MM.1S (cell line): Measurements from ENCODE around the gene DHRS1.
A peak's percentile ranks its signal among the peaks of the same experiment; 100 is the strongest.

Experiments used
- DNase-seq: peaks from one replicate; pipeline ENCODE4 v3.0.0-alpha.2; 2015
- H2AFZ ChIP-seq: fragments of 300-600 bp; sonication (generic); 2 replicates; pipeline ENCODE4 v1.6.0; 2016; ENCODE audit warnings: antibody characterized with exemption, low read length
- H3F3A ChIP-seq: fragments of 300-600 bp; sonication (generic); 2 replicates; pipeline ENCODE4 v1.6.1; 2016; ENCODE audit warnings: mild to moderate bottlenecking, antibody characterized with exemption, low read length, moderate library complexity, mixed read lengths; ENCODE audit not compliant: insufficient read depth
- H3K27ac ChIP-seq: fragments of 300-600 bp; sonication (generic); 2 replicates; pipeline ENCODE4 v1.5.1; 2016; ENCODE audit warnings: mild to moderate bottlenecking, low read length
- H3K27me3 ChIP-seq: fragments of 300-600 bp; sonication (generic); replicated peaks from 2 replicates; pipeline ENCODE4 v1.6.0; 2016; ENCODE audit warnings: low read length; ENCODE audit not compliant: insufficient read depth
- H3K36me3 ChIP-seq: fragments of 300-600 bp; sonication (generic); replicated peaks from 2 replicates; pipeline ENCODE4 v1.6.1; 2016; ENCODE audit warnings: mild to moderate bottlenecking, low read length, mixed read lengths; ENCODE audit not compliant: insufficient read depth
- H3K4me1 ChIP-seq: fragments of 300-600 bp; sonication (generic); 2 replicates; pipeline ENCODE4 v1.6.1; 2016; ENCODE audit warnings: low read length, mixed read lengths
- H3K4me2 ChIP-seq: fragments of 300-600 bp; sonication (generic); 2 replicates; pipeline ENCODE4 v1.6.0; 2016; ENCODE audit warnings: low read depth, low read length
- H3K4me3 ChIP-seq: fragments of 300-600 bp; sonication (generic); 2 replicates; pipeline ENCODE4 v1.5.1; 2016; ENCODE audit warnings: low read length, mixed read lengths
- H3K79me2 ChIP-seq: fragments of 300-600 bp; sonication (generic); 2 replicates; pipeline ENCODE4 v1.6.1; 2016; ENCODE audit warnings: mixed run types, low read length, mixed read lengths
- H3K9ac ChIP-seq: fragments of 300-600 bp; sonication (generic); 2 replicates; pipeline ENCODE4 v1.6.1; 2016; ENCODE audit warnings: low read length, mixed read lengths
- H3K9me2 ChIP-seq: fragments of 300-600 bp; sonication (generic); replicated peaks from 2 replicates; pipeline ENCODE4 v1.6.1; 2016; ENCODE audit warnings: mild to moderate bottlenecking, low read length, mixed read lengths; ENCODE audit not compliant: insufficient read depth
- H3K9me3 ChIP-seq: fragments of 300-600 bp; sonication (generic); replicated peaks from 2 replicates; pipeline ENCODE4 v1.6.1; 2016; ENCODE audit warnings: mild to moderate bottlenecking, low read length, mixed read lengths; ENCODE audit not compliant: insufficient read depth
- H4K20me1 ChIP-seq: fragments of 300-600 bp; sonication (generic); 2 replicates; pipeline ENCODE4 v1.6.1; 2016; ENCODE audit warnings: mild to moderate bottlenecking, low read length, moderate library complexity, mixed read lengths; ENCODE audit not compliant: insufficient read depth
- CTCF ChIP-seq: fragments of 300-600 bp; sonication (generic); IDR thresholded peaks from 2 replicates; pipeline ENCODE4 v1.5.1; 2016; ENCODE audit warnings: antibody characterized with exemption, low read length, mixed read lengths
- EZH2 ChIP-seq: fragments of 300-600 bp; sonication (generic); optimal IDR thresholded peaks from 2 replicates; pipeline ENCODE3; 2017; ENCODE audit warnings: low read depth, mild to moderate bottlenecking, antibody characterized with exemption, low read length, mixed read lengths
- EZH2phosphoT487 ChIP-seq: fragments of 300-600 bp; sonication (generic); IDR thresholded peaks from 2 replicates; pipeline ENCODE4 v1.6.1; 2018; ENCODE audit warnings: antibody characterized with exemption, low read length

Gene DHRS1

GRCh38 chr14:24337144-24337823, 37.7 kb upstream of the DHRS1 start:
- H3K79me2 ChIP-seq = no peaks in the 10 kb centered on the region
- H4K20me1 ChIP-seq = no peaks in the 10 kb centered on the region
- no peak overlapping the region for H3K4me3 ChIP-seq
- no peak overlapping the region for H3K9ac ChIP-seq
- H3K9me2 ChIP-seq = no peaks in the 10 kb centered on the region
- H2AFZ ChIP-seq = no peak overlapping the region
- H3K4me1 ChIP-seq = 0 out of 2 replicates have a peak, but pooled peaks cover 3% of the 10 kb centered on the region
- no peaks in the 10 kb centered on the region for H3K9me3 ChIP-seq
- DNase-seq = no peak
- no peak overlapping the region for H3K27ac ChIP-seq
- no peaks in the 10 kb centered on the region for H3K36me3 ChIP-seq
- H3K4me2 ChIP-seq = no peak overlapping the region
- H3F3A ChIP-seq = no peaks in the 10 kb centered on the region
- TF ChIP-seq EZH2 = no peak
- TF ChIP-seq CTCF = no peak
- no peak for TF ChIP-seq EZH2phosphoT487
- H3K27me3 ChIP-seq = no peaks in the 10 kb centered on the region

DNA sequence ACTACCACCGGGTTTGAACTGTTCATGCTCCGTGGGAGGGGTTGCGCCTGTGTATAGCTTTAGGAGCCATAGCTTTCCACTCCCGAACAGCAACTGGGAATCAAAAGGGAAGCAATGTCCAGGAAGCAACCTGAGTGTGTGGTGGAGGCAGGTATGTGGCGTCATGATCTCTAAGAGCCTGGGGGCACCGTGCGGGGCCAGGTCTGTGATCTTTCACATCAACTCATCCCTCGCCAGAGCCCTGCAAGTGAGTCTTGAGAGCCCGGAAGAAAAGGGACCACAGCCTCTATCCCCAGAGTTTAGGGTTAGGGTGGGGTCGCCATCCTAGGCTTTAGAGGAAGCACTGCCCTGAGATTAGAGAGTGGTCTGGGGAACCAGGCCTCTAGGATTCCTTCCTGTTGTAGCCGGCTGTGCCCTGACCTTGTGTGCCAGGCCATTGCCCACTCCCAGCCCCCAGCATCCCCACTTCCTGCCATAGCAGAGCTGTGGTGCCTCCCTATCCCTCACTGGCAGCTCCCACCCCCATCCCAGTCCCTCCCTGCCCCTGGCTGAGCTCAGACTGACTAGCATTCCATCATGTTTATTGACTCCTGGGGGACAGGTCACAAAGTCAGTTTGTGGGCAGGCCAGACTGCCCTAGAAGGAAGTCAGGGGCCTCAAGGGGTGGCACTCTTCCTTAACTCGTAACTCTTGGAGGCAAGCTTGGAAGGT, 36.0 kb upstream of the DHRS1 start:
- no peaks in the 10 kb centered on the region for H3K79me2 ChIP-seq
- no peak overlapping the region for H2AFZ ChIP-seq
- H3K27ac ChIP-seq = no peak overlapping the region
- no peaks in the 10 kb centered on the region for H4K20me1 ChIP-seq
- no peaks in the 10 kb centered on the region for H3K36me3 ChIP-seq
- 0 out of 2 replicates have a peak, but pooled peaks cover 3% of the 10 kb centered on the region for H3K4me1 ChIP-seq
- TF ChIP-seq CTCF = no peak
- H3K4me2 ChIP-seq = no peak overlapping the region
- no peak overlapping the region for H3K4me3 ChIP-seq
- no peaks in the 10 kb centered on the region for H3K9me3 ChIP-seq
- no peak for DNase-seq
- no peak overlapping the region for H3K9ac ChIP-seq
- no peaks in the 10 kb centered on the region for H3K27me3 ChIP-seq
- H3F3A ChIP-seq = no peaks in the 10 kb centered on the region
- no peaks in the 10 kb centered on the region for H3K9me2 ChIP-seq

- H3K4me2 ChIP-seq = peak within 1 kb of the TSS; percentile 96
- H3F3A ChIP-seq = no peaks in the 10 kb centered on the region
- no peak within 1 kb of the TSS for H3K9ac ChIP-seq
- peak within 1 kb of the TSS; percentile 58; the same call in 1 of the 2 replicates for H3K4me3 ChIP-seq
- no peaks in the 10 kb centered on the region for H4K20me1 ChIP-seq
- H3K9me3 ChIP-seq = no peaks in the 10 kb centered on the region
- no peak for DNase-seq
- no peaks in the 10 kb centered on the region for H3K36me3 ChIP-seq
- H3K4me1 ChIP-seq = 0 out of 2 replicates have a peak, but pooled peaks cover 3% of the 10 kb centered on the region
- TF ChIP-seq EZH2phosphoT487 (no peak), CTCF (no peak), EZH2 (no peak)
- H3K27ac ChIP-seq = no peak within 1 kb of the TSS
- H2AFZ ChIP-seq = peak within 1 kb of the TSS; percentile 51; the same call in 1 of the 2 replicates
- H3K9me2 ChIP-seq = no peaks in the 10 kb centered on the region
- H3K79me2 ChIP-seq = no peaks in the 10 kb centered on the region
- H3K27me3 ChIP-seq = no peaks in the 10 kb centered on the region
Observed at GRCh38 chr14:24334431-24335291, 35.1 kb upstream of the DHRS1 start, which contains the start of gene ADCY4. TSS of gene ADCY4 (minus strand) at chr14:24335071. CDS start at chr14:24334652, 419 bp downstream.
